Activated CD4-positive, alpha-beta T cell treated with anti-CD3 and anti-CD28 coated beads, Interleukin-2, amount 50 U/mL, for 4 hours (primary cell): ENCODE data around the gene OR1M1.

Experiments used
- DNase-seq, 2 experiments: peaks; one replicate each; pipeline ENCODE4 v3.0.0-alpha.2; 2020

The OR1M1 gene

GRCh38 chr19:9076901-9077300, 10.0 kb upstream of the OR1M1 start:
- no peak for DNase-seq

- DNase-seq: no peak
Observed at GRCh38 chr19:9078651-9079050, 8.2 kb upstream of the OR1M1 start.

GRCh38 chr19:9107375-9107774, 20.5 kb downstream of the OR1M1 start, which contains the start of gene OR7G2:
TSS of gene OR7G2 (minus strand) at chr19:9107475. CDS start at chr19:9103243, 4,232 bp downstream.
- no peak for DNase-seq

GRCh38 chr19:9109959-9110358, 23.1 kb downstream of the OR1M1 start:
- DNase-seq: no peak

- no peak for DNase-seq
Observed at GRCh38 chr19:9115307-9115813, 28.5 kb downstream of the OR1M1 start, which contains the start of gene OR7G1. TSS of gene OR7G1 (minus strand) at chr19:9115763. CDS start at chr19:9115763, 0 bp downstream.

- no peak for DNase-seq
Observed at GRCh38 chr19:9116547-9116946, 29.7 kb downstream of the OR1M1 start.

GRCh38 chr19:9126900-9127405, 40.1 kb downstream of the OR1M1 start, which contains the start of gene OR7G3:
TSS of gene OR7G3 (minus strand) at chr19:9126950. CDS start at chr19:9126950, 0 bp downstream.
- no peak for DNase-seq

- DNase-seq: no peak
Observed at GRCh38 chr19:9128171-9128570, 41.3 kb downstream of the OR1M1 start.

GRCh38 chr19:9130965-9131364, 44.1 kb downstream of the OR1M1 start:
- DNase-seq: no peak

- no peak for DNase-seq
Observed at GRCh38 chr19:9132422-9132821, 45.6 kb downstream of the OR1M1 start.

GRCh38 chr19:9139609-9140158, 52.8 kb downstream of the OR1M1 start:
- no peak for DNase-seq

GRCh38 chr19:9140159-9140874, 53.5 kb downstream of the OR1M1 start, which contains the start of gene ZNF317:
TSS of gene ZNF317 (plus strand) at chr19:9140397. CDS start at chr19:9156017, 15,620 bp downstream.
- peak; percentile 89 to 90 for DNase-seq

GRCh38 chr19:9144920-9145319, 58.1 kb downstream of the OR1M1 start:
- no peak for DNase-seq
